GM19438 (cell line): ENCODE measurements around the gene MAST3.

ENCODE experiments used
- ATAC-seq: cut with Tn5 transposase; IDR thresholded peaks from one replicate; pipeline ENCODE4 v1.9.1; 2021; ENCODE audit warnings: low read depth; ENCODE audit not compliant: unreplicated experiment

The MAST3 gene

DNA sequence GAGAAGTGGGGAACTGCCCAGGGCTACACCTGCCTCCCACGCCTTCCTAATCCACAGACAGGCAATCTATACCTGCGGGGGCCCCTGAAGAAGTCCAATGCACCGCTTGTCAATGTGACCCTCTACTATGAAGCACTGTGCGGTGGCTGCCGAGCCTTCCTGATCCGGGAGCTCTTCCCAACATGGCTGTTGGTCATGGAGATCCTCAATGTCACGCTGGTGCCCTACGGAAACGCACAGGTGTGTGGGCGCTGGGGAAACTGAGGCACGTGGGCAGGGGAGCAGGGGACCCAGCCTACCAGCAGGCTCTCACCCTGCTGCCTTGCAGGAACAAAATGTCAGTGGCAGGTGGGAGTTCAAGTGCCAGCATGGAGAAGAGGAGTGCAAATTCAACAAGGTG, 77.4 kb downstream of the MAST3 start:
- ATAC-seq = no peak

- ATAC-seq = no peak
Observed at GRCh38 chr19:18176367-18177310, 79.1 kb downstream of the MAST3 start.

DNA sequence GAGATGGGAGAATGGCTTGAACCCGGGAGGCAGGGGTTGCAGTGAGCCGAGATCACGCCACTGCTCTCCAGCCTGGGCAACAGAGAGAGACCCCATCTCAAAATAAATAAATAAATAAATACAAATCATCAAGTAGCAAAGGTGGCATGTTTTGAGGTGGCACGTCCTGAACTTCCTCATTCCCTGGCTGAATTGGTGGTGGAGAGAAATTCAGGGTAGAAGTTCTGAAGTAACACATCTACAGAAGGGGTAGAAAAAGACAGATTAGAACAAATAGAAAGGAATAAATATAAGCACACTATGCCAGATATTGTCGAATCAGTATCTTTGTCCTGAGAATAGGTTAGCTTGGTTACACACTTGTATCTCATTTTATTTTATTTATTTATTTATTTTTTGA, 82.4 kb downstream of the MAST3 start:
- ATAC-seq = no peak

DNA sequence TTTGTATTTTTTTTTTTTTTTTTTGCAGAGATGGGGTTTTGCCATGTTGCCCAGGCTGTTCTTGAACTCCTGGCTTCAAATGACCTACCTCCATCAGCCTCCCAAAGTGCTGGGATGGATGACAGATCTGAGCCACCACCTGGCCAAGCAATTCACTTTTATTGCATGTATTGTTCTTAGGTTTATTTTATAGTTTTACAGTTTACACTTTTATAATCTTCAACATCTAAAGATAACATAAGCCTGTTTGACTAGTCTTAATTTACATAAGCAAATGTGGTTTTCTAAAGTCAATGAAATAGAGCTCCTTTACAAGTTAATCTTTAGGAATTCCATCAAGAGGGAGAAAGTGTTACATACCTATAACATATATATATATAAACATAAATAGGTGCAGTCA, 86.0 kb downstream of the MAST3 start:
- no peak for ATAC-seq

DNA sequence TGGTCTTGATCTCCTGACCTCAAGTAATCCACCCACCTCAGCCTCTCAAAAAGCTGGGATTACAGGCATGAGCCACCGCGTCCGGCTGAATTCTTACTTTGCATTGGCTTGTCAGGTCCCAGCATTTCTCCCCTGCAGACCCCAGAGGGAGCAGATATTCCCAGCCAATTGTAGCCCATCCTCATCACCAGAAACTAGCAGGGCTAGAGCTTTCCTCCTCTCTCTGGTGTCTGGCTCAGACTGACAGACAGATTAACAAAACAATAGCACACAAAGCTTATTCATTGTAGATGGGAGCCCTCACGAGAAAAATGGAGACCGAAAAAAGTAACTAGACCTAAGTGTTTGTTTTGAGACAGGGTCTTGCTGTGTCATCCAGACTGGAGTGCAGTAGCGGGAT, 88.0 kb downstream of the MAST3 start:
- ATAC-seq = no peak

- no peak for ATAC-seq
Observed at GRCh38 chr19:18190278-18190677, 92.7 kb downstream of the MAST3 start.

DNA sequence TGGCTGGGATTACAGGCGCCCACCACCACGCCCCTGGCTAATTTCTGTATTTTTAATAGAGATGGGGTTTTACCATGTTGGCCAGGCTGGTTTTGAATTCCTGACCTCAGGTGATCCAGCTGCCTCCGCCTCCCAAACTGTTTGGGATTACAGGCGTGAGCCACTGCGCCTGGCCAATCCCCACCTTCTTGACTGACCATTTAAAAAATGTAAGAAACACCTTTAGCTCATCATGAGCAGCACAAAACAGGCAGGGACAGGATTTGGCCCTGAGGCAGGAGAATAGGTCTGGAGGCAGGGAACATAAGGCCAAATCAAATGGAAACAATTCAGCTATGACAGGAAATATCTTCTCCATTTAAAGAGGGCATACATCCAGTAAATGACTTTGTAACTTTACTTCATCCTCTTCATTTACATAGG, 94.1 kb downstream of the MAST3 start:
- ATAC-seq = no peak

DNA sequence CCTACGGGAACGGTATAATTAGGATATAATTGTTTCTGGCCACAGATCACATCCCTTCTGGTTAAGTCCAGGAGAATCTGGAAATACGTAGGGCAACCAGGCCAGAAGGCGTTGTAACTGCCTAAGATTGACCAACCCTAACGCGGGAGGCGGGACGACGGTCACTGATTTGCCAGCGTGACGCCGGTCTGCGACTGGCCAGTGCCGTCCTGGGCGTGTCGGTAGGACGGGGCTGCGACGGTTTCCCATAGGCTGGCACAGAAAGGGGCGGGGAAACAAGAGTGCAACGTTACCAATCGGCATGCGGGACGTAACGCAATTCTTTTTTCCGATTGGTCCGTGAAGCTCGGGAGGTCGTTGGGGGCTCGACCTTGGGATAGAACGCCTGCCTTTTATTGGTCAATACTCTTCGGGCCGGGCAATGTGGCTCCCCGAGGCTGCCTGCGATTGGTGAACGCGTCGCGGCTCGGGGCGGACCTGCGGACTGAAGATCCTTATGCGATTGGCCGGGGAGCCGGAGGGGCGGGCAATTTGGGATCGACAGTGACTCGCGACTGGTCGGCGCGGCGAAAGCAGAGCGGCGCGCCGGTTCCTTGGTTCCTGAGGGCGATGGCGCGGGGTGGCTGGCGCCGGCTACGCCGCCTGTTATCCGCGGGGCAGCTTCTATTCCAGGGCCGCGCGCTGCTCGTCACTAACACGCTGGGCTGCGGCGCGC, 95.3 kb downstream of the MAST3 start, which contains the start of gene MPV17L2:
Gene MPV17L2, plus strand, starts transcription at position 546 of the 715 bp plus-strand sequence. Its CDS starts 64 bp downstream, at position 610.
- ATAC-seq = peak; percentile 71

DNA sequence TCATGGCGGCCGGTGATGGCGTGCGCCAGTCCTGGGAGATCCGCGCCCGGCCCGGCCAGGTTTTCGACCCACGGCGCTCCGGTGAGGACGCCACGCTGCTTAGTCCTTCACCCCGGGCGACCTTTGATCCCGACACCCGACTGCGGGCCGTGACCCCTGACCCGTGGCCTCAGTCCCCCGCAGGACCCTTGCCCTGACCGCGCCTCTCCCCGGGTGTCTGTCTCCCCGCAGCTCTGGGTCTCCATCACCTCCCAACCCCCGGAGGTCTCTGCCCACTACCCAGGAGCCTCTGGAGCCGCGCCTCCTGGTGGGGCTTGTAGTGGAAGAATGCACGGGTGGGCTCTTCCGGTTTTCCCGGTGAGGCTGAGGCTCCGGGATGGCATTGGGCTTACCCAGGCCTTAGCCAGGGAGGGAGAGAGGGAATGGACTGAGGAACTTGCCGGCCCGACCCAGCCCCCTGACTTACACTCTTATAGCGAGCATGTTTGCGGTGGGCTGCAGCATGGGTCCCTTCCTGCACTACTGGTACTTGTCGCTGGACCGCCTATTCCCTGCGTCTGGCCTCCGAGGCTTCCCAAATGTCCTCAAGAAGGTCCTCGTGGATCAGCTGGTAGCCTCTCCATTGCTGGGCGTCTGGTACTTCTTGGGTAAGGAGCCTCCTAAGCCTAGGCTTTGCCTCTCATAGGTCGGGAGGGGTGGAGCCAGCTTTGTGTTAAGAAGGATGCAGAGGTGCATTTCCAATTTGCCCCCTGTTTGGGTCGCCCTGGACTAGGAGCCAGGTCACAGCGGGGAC, 96.0 kb downstream of the MAST3 start:
- ATAC-seq = no peak

- ATAC-seq = no peak
Observed at GRCh38 chr19:18194181-18194530, 96.6 kb downstream of the MAST3 start.

- ATAC-seq = no peak
Observed at GRCh38 chr19:18194554-18195238, 97.1 kb downstream of the MAST3 start.

DNA sequence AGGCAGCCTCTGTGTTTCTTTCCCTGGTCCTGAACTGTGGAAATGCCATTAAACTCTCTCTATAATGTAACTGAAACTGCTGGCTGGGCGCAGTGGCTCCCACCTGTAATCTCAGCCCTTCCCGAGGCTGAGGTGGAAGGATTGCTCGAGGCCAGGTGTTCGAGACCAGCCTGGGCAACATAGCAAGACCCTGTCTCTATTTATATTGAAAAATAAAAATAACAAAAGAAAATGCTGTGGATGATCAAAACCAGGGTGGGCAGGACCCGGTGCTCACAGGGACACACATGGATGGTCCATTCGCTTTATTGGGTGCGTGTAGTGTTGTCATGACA, 98.9 kb downstream of the MAST3 start:
- ATAC-seq = no peak

DNA sequence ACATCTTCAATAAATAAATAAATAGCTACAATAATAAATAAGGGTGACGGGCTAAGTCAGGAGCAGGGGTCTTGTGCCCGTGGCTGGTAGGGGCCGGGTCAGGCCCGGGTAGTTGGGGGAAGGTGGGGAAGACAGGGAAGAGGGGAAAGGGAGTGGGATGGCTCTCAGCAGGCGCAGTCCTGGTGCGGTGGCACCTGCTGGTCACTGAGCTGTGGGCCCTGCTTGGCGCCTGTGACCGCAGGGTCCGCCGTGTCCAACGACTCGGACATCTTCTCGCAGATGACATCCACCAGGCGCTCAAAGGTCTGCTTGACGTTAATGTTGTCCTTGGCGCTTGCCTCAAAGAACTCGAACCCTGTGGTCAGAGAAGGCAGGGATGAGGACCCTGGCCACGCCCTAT, 99.7 kb downstream of the MAST3 start:
- no peak for ATAC-seq

GRCh38 chr19:18197941-18198340, 100.4 kb downstream of the MAST3 start:
- no peak for ATAC-seq

DNA sequence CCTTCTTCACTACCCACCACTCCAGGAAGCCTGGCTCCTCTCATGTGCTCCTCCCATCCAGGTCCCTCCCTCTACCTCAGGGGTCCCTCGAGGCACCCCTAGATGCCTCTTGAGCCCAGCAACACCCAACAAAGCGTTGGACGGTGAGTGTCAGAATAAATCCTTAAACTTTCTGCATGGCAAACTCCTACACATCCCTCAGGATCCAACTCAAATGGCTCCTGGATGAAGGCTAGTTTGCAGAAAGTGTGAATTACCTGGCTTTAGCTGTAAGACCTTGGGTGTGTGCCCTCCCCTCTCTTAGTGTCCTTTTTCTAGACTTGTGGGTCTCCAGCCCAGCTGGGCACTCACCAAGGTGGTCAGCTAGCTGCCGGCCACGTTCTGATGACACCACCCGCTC, 100.8 kb downstream of the MAST3 start:
- ATAC-seq = no peak
